Esophagus muscularis mucosa (tissue), 4 donors: ENCODE measurements around the gene MROH8. TPM values are rescaled to one million over a fixed set of nuclear protein-coding genes. Genes with fewer than 3 reads are reported as not detected.
"Not testable (repeated sequence)": the region's sequence is repeated elsewhere in the genome, so short reads cannot be mapped to it uniquely, and the experiment has no call there.

Experiments
- DNase-seq: peaks from one replicate; pipeline ENCODE4 v3.0.0-alpha.2; 2017; ENCODE audit errors: extremely low spot score
- H3K27ac ChIP-seq, 4 donors: fragments of 200-600 bp; sonication (generic); replicated peaks in 1 of 4; 1 replicate in 3 of 4; 2 replicates in 1 of 4; pipeline ENCODE4 v1.5.1; 2016 to 2019; ENCODE audit warnings: mild to moderate bottlenecking in 1 of 4
- H3K27me3 ChIP-seq, 4 donors: fragments of 200-600 bp; sonication (generic); one replicate each; pipeline versions ENCODE4 v1.5.1 to v1.6.0; 2016 to 2019
- H3K36me3 ChIP-seq, 4 donors: fragments of 200-600 bp; sonication (generic); one replicate each; pipeline ENCODE4 v1.5.1; 2016 to 2019
- H3K4me1 ChIP-seq, 4 donors: fragments of 200-600 bp; sonication (generic); one replicate each; pipeline ENCODE4 v1.5.1; 2016 to 2019
- H3K4me3 ChIP-seq, 4 donors: fragments of 200-600 bp; sonication (generic); 1 replicate in 2 of 4; 2 replicates in 2 of 4; pipeline ENCODE4 v1.5.1; 2016 to 2019; ENCODE audit warnings: mild to moderate bottlenecking in 4 of 4, moderate library complexity in 1 of 4
- H3K9me3 ChIP-seq, 4 donors: fragments of 200-600 bp; sonication (generic); 1 replicate in 3 of 4; 2 replicates in 1 of 4; pipeline ENCODE4 v1.5.1; 2016 to 2019
- CTCF ChIP-seq, 3 experiments: fragments of 200-600 bp in 2 of 3; fragments of 450-650 bp in 1 of 3; sonication (generic) in 2 of 3; IDR thresholded peaks; one replicate each; pipeline ENCODE4 v1.5.1; 2017 to 2019; ENCODE audit warnings: antibody characterized with exemption in 3 of 3, mild to moderate bottlenecking in 2 of 3, moderate library complexity in 1 of 3
- EP300 ChIP-seq: sonication (generic); formaldehyde crosslinking; IDR thresholded peaks from one replicate; pipeline ENCODE4 v1.6.1; 2017; ENCODE audit warnings: antibody characterized with exemption
- POLR2A ChIP-seq: fragments of 450-650 bp; IDR thresholded peaks from one replicate; pipeline ENCODE4 v1.6.1; 2017; ENCODE audit warnings: antibody characterized with exemption, moderate library complexity, mild to moderate bottlenecking, low read depth
- POLR2AphosphoS5 ChIP-seq, 2 donors: sonication (generic); formaldehyde crosslinking; IDR thresholded peaks; one replicate each; pipeline ENCODE4 v1.6.1; 2017; ENCODE audit warnings: antibody characterized with exemption in 2 of 2
- WGBS: methylation state at CpG from one replicate; pipeline ENCODE4 v1.1.5; 2018; 5-methylcytosine and 5-hydroxymethylcytosine counted together
- intact Hi-C: fragments of 100-400 bp; cut with DNase I; formaldehyde crosslinking; loops from one replicate; pipeline ENCODE4 v1.15.1; 2023
- total RNA-seq, 4 donors: library from RNA; depleted of rRNA; stranded (reverse); fragments of >200 nt; gene quantifications; one replicate each; pipeline versions ENCODE4 v1.1.0 to v1.2.1, GENCODE V29; 2016

Gene MROH8
- total RNA-seq, 4 donors from 2014 or later, result 2.7 to 6.2 (median 3.0) TPM

GRCh38 chr20:37158248-37158647, 21.1 kb downstream of the MROH8 start:
- Histone ChIP-seq H3K27me3 (no peaks in the 10 kb centered on the region), H3K9me3 (no peaks in the 10 kb centered on the region), H3K36me3 (peaks cover 0 to 25% (median 4%) of the 10 kb centered on the region in 4 donors), H3K4me1 (no peaks in the 10 kb centered on the region), H3K4me3 (no peak overlapping the region), H3K27ac (no peak overlapping the region)
- intact Hi-C loops, result no loop called here
- no peak for TF ChIP-seq EP300
- no peak for TF ChIP-seq POLR2AphosphoS5 (IDR thresholded peaks at IDR 0.05)
- TF ChIP-seq CTCF (IDR thresholded peaks at IDR 0.05), result no peak
- no peak for TF ChIP-seq POLR2A
- no peak for DNase-seq
- 94% methylated on average over 4 of the region's 4 CpGs for WGBS

GRCh38 chr20:37155987-37156386, 23.4 kb downstream of the MROH8 start:
- 94% methylated on average over 9 of the region's 9 CpGs for WGBS
- no peaks in the 10 kb centered on the region for H3K27me3 ChIP-seq
- H3K4me3 ChIP-seq, result no peak overlapping the region
- no peak overlapping the region for H3K27ac ChIP-seq
- H3K4me1 ChIP-seq, result no peaks in the 10 kb centered on the region
- DNase-seq, result no peak
- no peak for TF ChIP-seq EP300
- no peak for TF ChIP-seq CTCF (IDR thresholded peaks at IDR 0.05)
- no peak for TF ChIP-seq POLR2AphosphoS5 (IDR thresholded peaks at IDR 0.05)
- TF ChIP-seq POLR2A, result no peak
- intact Hi-C loops, result no loop called here
- no peaks in the 10 kb centered on the region for H3K9me3 ChIP-seq
- H3K36me3 ChIP-seq, result peaks cover 0 to 30% (median 4%) of the 10 kb centered on the region in 4 donors

- no peaks in the 10 kb centered on the region for H3K27me3 ChIP-seq
- H3K9me3 ChIP-seq, result no peaks in the 10 kb centered on the region
- H3K4me1 ChIP-seq, result no peaks in the 10 kb centered on the region
- no peak overlapping the region for H3K27ac ChIP-seq
- TF ChIP-seq EP300 (no peak), POLR2A (no peak), CTCF (IDR thresholded peaks at IDR 0.05) (no peak), POLR2AphosphoS5 (IDR thresholded peaks at IDR 0.05) (no peak)
- no peak overlapping the region for H3K4me3 ChIP-seq
- intact Hi-C loops, result no loop called here
- H3K36me3 ChIP-seq, result peaks cover 0 to 30% (median 4%) of the 10 kb centered on the region in 4 donors
- DNase-seq, result no peak
- WGBS, result 94% methylated on average over 6 of the region's 6 CpGs
Observed at GRCh38 chr20:37154684-37155298, 24.6 kb downstream of the MROH8 start.

- intact Hi-C loops, result no loop called here
- no peak for DNase-seq
- Histone ChIP-seq H3K36me3 (peaks cover 0 to 32% (median 4%) of the 10 kb centered on the region in 4 donors), H3K27me3 (no peaks in the 10 kb centered on the region), H3K27ac (no peak overlapping the region), H3K4me1 (no peaks in the 10 kb centered on the region), H3K9me3 (no peaks in the 10 kb centered on the region), H3K4me3 (no peak overlapping the region)
- TF ChIP-seq POLR2A, result no peak
- no peak for TF ChIP-seq EP300
- TF ChIP-seq CTCF (IDR thresholded peaks at IDR 0.05), result no peak
- no peak for TF ChIP-seq POLR2AphosphoS5 (IDR thresholded peaks at IDR 0.05)
- WGBS, result 89% methylated on average over 7 of the region's 7 CpGs
Observed at GRCh38 chr20:37152284-37152683, 27.1 kb downstream of the MROH8 start.

GRCh38 chr20:37151529-37151928, 27.8 kb downstream of the MROH8 start:
- intact Hi-C loops, result no loop called here
- Histone ChIP-seq H3K27ac (no peak overlapping the region), H3K4me1 (no peaks in the 10 kb centered on the region), H3K4me3 (no peak overlapping the region), H3K9me3 (no peaks in the 10 kb centered on the region), H3K27me3 (no peaks in the 10 kb centered on the region), H3K36me3 (peaks cover 0 to 31% (median 4%) of the 10 kb centered on the region in 4 donors)
- WGBS, result 88% methylated on average over 4 of the region's 4 CpGs
- no peak for DNase-seq
- no peak for TF ChIP-seq CTCF (IDR thresholded peaks at IDR 0.05)
- no peak for TF ChIP-seq POLR2A
- TF ChIP-seq EP300, result no peak

GRCh38 chr20:37150864-37151263, 28.5 kb downstream of the MROH8 start:
- WGBS, result 84% methylated on average over 13 of the region's 33 CpGs
- DNase-seq, intact Hi-C loops, H3K4me3 ChIP-seq, H3K9me3 ChIP-seq, H3K27ac ChIP-seq, H3K4me1 ChIP-seq, H3K27me3 ChIP-seq: not testable (repeated sequence)
- peaks cover 0 to 31% (median 5%) of the 10 kb centered on the region in 4 donors for H3K36me3 ChIP-seq
